Globus pallidus (tissue), 1 donor: ENCODE measurements around the gene SLC24A4.
A peak's percentile ranks its signal among the peaks of the same experiment; 100 is the strongest.

Experiments
- DNase-seq: peaks from one replicate; pipeline ENCODE4 v3.0.0-alpha.2; 2015; ENCODE audit warnings: low spot score

Gene SLC24A4

GRCh38 chr14:92501891-92502351, 179.0 kb downstream of the SLC24A4 start:
- DNase-seq = no peak

- DNase-seq = no peak
Measured at GRCh38 chr14:92502541-92503286, 179.7 kb downstream of the SLC24A4 start.

GRCh38 chr14:92503756-92504491, 181.0 kb downstream of the SLC24A4 start:
- DNase-seq = no peak

- no peak for DNase-seq
Measured at GRCh38 chr14:92505826-92506225, 182.9 kb downstream of the SLC24A4 start.

- DNase-seq = no peak
Measured at GRCh38 chr14:92506231-92506630, 183.3 kb downstream of the SLC24A4 start.

- peak; percentile 53 for DNase-seq
Measured at GRCh38 chr14:92507174-92507768, 184.3 kb downstream of the SLC24A4 start.

GRCh38 chr14:92510972-92511371, 188.0 kb downstream of the SLC24A4 start:
- DNase-seq = no peak

- no peak for DNase-seq
Measured at GRCh38 chr14:92511453-92512238, 188.7 kb downstream of the SLC24A4 start.

GRCh38 chr14:92512807-92513203, 189.8 kb downstream of the SLC24A4 start:
- no peak for DNase-seq

GRCh38 chr14:92513204-92513965, 190.4 kb downstream of the SLC24A4 start, which contains the start of gene RIN3:
TSS of gene RIN3 (plus strand) at chr14:92513781. CDS start at chr14:92513933, 152 bp downstream.
- no peak for DNase-seq

GRCh38 chr14:92513966-92514843, 191.2 kb downstream of the SLC24A4 start:
- no peak for DNase-seq

- DNase-seq = no peak
Measured at GRCh38 chr14:92514844-92515514, 192.0 kb downstream of the SLC24A4 start.

- DNase-seq = peak; percentile 39
Measured at GRCh38 chr14:92515546-92516343, 192.8 kb downstream of the SLC24A4 start.

GRCh38 chr14:92516344-92516965, 193.5 kb downstream of the SLC24A4 start:
- no peak for DNase-seq

- no peak for DNase-seq
Measured at GRCh38 chr14:92516966-92517506, 194.1 kb downstream of the SLC24A4 start.

- no peak for DNase-seq
Measured at GRCh38 chr14:92517761-92518160, 194.8 kb downstream of the SLC24A4 start.

GRCh38 chr14:92519246-92520101, 196.5 kb downstream of the SLC24A4 start:
- no peak for DNase-seq
